Measurements from ENCODE around the gene SWT1.

- TF ChIP-seq EZH2 (IDR thresholded peaks at IDR 0.05; ENCODE audit: insufficient read depth, poor library complexity, severe bottlenecking): no peak
- TF ChIP-seq EZH2phosphoT487 (IDR thresholded peaks at IDR 0.05; ENCODE audit: insufficient read depth, low read depth): no peak
Observed at GRCh38 chr1:185311589-185312225, 154.7 kb downstream of the SWT1 start.

Measured in GM23248 (cell line).